RCC 7860 (cell line): ENCODE measurements around the gene MCTP2.
"Not testable (repeated sequence)": the region's sequence is repeated elsewhere in the genome, so short reads cannot be mapped to it uniquely, and the experiment has no call there.

ENCODE experiments used
- DNase-seq: peaks from one replicate; pipeline ENCODE4 v3.0.0-alpha.2; 2015; ENCODE audit warnings: low spot score
- FAIRE-seq: peaks from 2 replicates; lab custom pipeline; 2012; peaks lifted over from hg19 to GRCh38; lab: Jason Lieb, UNC

MCTP2 gene

GRCh38 chr15:94234300-94234699, 2.9 kb downstream of the MCTP2 start:
- FAIRE-seq (peak; percentile 80), DNase-seq (peak; percentile 36)

GRCh38 chr15:94235041-94235440, 3.7 kb downstream of the MCTP2 start:
- no peak for FAIRE-seq
- no peak for DNase-seq

DNA sequence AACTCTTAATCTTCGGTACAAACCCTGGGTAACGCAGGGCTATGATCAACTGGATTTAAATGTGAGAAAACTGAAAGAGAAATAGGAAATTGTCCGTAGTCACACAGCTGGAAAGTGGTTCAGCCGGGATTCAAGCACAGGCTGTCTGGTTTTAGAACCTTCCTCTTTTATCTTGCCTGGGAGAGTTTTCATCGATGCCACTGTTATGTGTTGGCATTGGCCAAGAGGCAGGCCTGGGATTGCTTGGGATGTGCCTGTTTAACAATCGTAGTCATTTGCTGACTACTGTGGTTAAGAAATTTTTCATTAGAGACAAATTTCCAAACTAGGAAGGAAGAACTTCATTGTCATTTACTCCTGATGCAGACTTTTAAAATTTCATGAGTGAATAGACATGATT, 4.3 kb downstream of the MCTP2 start:
- no peak for FAIRE-seq
- DNase-seq: no peak

GRCh38 chr15:94236608-94237007, 5.2 kb downstream of the MCTP2 start:
- no peak for DNase-seq

GRCh38 chr15:94237903-94238302, 6.5 kb downstream of the MCTP2 start:
- peak; percentile 65 for FAIRE-seq
- no peak for DNase-seq

More at GRCh38 chr15:94236608-94237007, 5.2 kb downstream of the MCTP2 start:
- no peak for FAIRE-seq

GRCh38 chr15:94238539-94239118, 7.3 kb downstream of the MCTP2 start:
- FAIRE-seq: no peak
- no peak for DNase-seq

- FAIRE-seq: peak; percentile 59
These were observed 8.1 kb downstream of the MCTP2 start for GRCh38 chr15:94239474-94239873.

DNA sequence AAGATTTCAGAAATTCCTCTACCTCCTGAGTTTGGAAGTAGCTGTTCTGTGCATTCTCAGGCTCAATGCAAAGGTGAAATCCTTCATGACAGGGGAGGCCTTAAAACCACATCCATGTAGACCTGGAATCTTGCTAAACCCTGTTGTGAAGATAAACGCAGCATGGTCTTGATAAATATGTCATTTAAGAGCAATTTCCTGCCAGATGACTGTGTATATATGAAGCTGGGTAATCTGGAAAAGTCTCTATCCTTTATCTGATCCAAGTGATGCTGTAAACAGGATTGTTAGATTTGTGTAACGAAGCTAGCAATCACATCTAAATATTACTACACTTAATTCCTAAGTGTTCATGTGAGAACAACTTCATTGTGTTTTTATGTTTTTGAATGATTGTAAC, 9.1 kb downstream of the MCTP2 start:
- no peak for DNase-seq
- FAIRE-seq: no peak

More at GRCh38 chr15:94239474-94239873, 8.1 kb downstream of the MCTP2 start:
- no peak for DNase-seq

- FAIRE-seq: no peak
- no peak for DNase-seq
These were observed 10.9 kb downstream of the MCTP2 start for GRCh38 chr15:94242257-94242656.

GRCh38 chr15:94243003-94243402, 11.6 kb downstream of the MCTP2 start:
- not testable (repeated sequence) for DNase-seq, FAIRE-seq

DNA sequence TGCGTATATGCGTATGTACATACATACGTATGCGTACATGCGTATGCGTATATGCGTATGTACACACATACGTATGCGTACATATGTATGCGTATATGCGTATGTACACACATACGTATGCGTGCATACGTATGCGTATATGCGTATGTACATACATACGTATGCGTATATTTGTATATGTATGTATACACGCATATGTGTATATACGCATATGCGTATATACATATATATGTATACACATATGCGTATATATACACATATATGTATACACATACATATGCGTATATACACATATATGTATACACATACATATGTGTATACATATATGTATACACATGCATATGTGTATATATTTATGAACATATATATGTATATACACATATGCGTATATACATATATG, 12.1 kb downstream of the MCTP2 start:
- DNase-seq (no peak), FAIRE-seq (no peak)

DNA sequence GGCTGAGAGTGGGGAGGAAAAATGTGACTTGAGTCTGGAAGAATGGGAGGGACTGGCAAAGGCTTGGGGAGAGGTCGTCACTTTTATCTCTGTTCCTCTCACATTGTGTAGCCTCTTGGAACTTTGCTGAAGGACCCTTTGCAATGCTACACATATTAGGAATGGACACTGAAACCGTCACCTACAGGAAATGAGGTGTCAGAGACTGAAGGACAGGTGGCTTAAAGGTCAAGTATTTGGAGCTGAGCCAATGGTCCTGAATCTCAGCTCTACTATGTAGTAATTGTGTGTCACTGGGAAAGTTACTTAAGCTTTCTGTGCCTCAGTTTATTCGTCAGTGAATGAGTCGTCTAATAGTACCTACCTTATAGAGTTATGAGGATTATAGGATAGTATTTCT, 14.7 kb downstream of the MCTP2 start:
- FAIRE-seq: no peak
- no peak for DNase-seq

GRCh38 chr15:94247789-94248638, 16.7 kb downstream of the MCTP2 start:
- FAIRE-seq: no peak

DNA sequence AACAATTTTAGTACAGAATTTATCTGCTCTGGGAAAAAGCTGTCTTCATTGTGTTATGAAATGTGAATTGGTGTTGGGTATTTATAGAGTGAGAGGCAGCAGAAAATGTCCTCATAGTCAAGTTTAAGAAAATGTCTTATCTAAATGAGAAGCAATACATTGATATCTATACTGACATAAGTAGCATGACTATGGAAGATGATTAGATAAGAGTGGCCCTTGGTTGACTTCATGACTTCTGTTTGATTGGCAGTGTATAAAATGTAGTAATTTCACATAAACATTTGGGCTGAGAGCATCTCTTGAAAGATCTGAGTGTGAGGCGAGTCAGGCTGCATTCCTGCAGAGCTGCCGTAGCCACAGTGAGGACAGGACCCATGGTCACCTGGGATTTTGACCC, 19.4 kb downstream of the MCTP2 start:
- FAIRE-seq (no peak), DNase-seq (no peak)

More at GRCh38 chr15:94247789-94248638, 16.7 kb downstream of the MCTP2 start:
- DNase-seq: no peak

GRCh38 chr15:94252223-94252766, 20.9 kb downstream of the MCTP2 start:
- DNase-seq: no peak
- FAIRE-seq: no peak

DNA sequence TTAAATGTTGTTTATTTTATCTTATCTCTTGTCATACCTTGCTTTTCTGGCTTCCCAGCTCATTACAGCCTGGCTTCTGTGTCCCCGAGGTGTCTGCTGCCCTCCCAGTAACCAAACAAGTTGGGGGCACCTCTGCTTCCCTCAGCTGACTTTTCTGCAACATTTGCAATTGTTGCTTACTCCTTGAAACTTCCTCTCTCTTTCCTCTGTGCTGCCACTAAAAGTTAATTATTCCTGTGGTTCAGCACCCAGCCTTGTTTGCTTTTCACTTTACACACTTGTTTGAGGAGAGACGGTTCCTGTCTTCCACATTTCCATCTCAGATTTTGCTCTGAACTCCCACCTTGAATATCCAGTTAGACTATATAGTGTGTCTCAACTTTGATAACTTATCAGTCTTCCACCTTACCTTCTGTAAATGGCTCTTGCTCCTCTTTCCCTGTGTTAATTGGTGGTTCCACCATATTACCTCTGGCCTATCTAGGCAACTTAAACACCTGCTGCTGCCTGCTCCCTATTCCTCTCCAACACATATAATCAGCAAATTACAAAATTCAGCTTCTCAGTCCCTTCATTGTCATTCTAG, 21.6 kb downstream of the MCTP2 start:
- DNase-seq (no peak), FAIRE-seq (no peak)

DNA sequence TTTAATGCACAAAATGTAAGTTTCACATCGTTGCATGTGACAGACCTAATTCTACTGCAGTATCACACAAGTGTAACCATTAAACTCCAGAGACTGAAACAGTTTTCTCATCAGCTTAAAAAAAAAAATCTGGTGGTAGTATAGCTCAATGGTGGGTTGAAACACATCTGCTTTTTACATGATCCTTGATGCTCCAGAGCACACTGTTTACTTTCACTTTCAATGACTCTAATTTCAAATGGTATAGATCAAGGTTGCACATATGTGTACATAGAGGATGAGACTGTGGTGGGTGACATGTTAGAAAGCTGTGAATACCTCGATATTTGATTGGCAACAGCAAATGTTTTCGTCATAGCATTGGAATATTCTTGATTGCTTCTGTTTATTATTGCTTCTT, 22.4 kb downstream of the MCTP2 start:
- FAIRE-seq (no peak), DNase-seq (no peak)

DNA sequence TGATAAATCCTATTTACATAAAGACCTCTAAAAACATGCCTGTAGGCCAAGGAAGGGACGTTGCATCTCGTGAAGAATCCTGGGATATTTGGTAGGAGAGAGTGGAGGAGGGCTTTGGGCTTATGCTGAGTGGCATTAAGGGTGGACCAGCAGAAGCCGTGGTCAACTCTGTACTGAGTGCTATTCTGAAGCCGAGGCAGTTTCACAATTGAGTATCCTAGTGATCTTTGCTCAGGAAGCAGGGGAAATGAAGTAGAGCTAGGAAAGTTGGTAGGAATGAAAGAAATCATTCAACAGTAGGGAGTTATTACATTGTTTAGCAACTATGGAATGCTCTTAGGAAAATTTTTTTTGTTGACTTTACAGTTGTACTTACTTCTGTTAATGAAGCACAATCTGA, 24.2 kb downstream of the MCTP2 start:
- DNase-seq: no peak
- FAIRE-seq: no peak

GRCh38 chr15:94256511-94256910, 25.1 kb downstream of the MCTP2 start:
- DNase-seq: no peak
- FAIRE-seq: no peak

GRCh38 chr15:94257776-94258175, 26.4 kb downstream of the MCTP2 start:
- FAIRE-seq, DNase-seq: not testable (repeated sequence)

- FAIRE-seq: no peak
These were observed 26.9 kb downstream of the MCTP2 start for GRCh38 chr15:94258246-94258645.

More at GRCh38 chr15:94258246-94258645, 26.9 kb downstream of the MCTP2 start:
- DNase-seq: no peak
